8988T (cell line): Measurements from ENCODE around the gene DUSP15.

ENCODE experiments used
- DNase-seq: peaks from one replicate; pipeline ENCODE4 v3.0.0; 2011

Gene DUSP15

GRCh38 chr20:31859266-31859997, 10.9 kb downstream of the DUSP15 start:
- no peak for DNase-seq

GRCh38 chr20:31858760-31859083, 11.6 kb downstream of the DUSP15 start:
- DNase-seq = no peak

GRCh38 chr20:31857861-31858759, 12.2 kb downstream of the DUSP15 start:
- no peak for DNase-seq

GRCh38 chr20:31856516-31856915, 13.8 kb downstream of the DUSP15 start:
- no peak for DNase-seq

- DNase-seq = no peak
These were observed 16.8 kb downstream of the DUSP15 start for GRCh38 chr20:31853481-31853880.

- DNase-seq = no peak
These were observed 18.9 kb downstream of the DUSP15 start for GRCh38 chr20:31851240-31851955.

GRCh38 chr20:31849306-31849930, 20.9 kb downstream of the DUSP15 start:
- DNase-seq = no peak

GRCh38 chr20:31848088-31848999, 22.0 kb downstream of the DUSP15 start:
- DNase-seq = no peak

- DNase-seq = no peak
These were observed 23.6 kb downstream of the DUSP15 start for GRCh38 chr20:31846793-31847138.

- no peak for DNase-seq
These were observed 24.9 kb downstream of the DUSP15 start, which contains the start of gene FOXS1 for GRCh38 chr20:31845300-31845863. Gene FOXS1, minus strand, starts transcription at chr20:31845604. Its CDS starts 62 bp downstream, at chr20:31845542.

GRCh38 chr20:31844737-31845299, 25.5 kb downstream of the DUSP15 start:
- DNase-seq = no peak

GRCh38 chr20:31843881-31844280, 26.4 kb downstream of the DUSP15 start:
- no peak for DNase-seq

GRCh38 chr20:31843288-31843687, 27.0 kb downstream of the DUSP15 start:
- DNase-seq = no peak

GRCh38 chr20:31842471-31843157, 27.7 kb downstream of the DUSP15 start:
- DNase-seq = no peak

- DNase-seq = no peak
These were observed 28.4 kb downstream of the DUSP15 start for GRCh38 chr20:31841928-31842327.

- no peak for DNase-seq
These were observed 29.2 kb downstream of the DUSP15 start for GRCh38 chr20:31840906-31841816.

- no peak for DNase-seq
These were observed 30.4 kb downstream of the DUSP15 start for GRCh38 chr20:31839782-31840487.

- DNase-seq = no peak
These were observed 31.6 kb downstream of the DUSP15 start for GRCh38 chr20:31838646-31839292.
